Measurements from ENCODE around the gene UBL5. TPM values are rescaled to one million over a fixed set of nuclear protein-coding genes. Genes with fewer than 3 reads are reported as not detected.

UBL5 gene
- total RNA-seq, 1 donor from 2014 or later = 359 TPM

DNA sequence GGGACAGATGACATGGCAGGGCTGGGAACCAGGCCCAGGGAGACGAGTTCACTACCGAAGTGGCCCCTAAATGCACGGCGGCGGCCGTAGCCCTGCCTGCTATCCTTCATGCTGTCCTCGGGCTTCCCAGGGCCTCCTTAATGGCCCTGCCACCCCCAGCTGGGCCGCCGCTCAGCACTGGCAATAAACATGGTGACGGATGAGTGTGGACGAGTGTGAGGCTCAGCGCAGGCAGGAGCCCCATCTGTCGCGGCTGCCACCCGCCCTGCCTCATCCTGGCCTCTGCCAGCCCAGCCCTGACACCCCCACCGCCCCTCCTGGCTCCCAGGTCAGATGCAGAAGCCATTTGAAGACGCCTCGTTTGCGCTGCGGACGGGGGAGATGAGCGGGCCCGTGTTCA lies 21.0 kb downstream of the UBL5 start:
- intact Hi-C loops (cut with micrococcal nuclease) = no loop called here

DNA sequence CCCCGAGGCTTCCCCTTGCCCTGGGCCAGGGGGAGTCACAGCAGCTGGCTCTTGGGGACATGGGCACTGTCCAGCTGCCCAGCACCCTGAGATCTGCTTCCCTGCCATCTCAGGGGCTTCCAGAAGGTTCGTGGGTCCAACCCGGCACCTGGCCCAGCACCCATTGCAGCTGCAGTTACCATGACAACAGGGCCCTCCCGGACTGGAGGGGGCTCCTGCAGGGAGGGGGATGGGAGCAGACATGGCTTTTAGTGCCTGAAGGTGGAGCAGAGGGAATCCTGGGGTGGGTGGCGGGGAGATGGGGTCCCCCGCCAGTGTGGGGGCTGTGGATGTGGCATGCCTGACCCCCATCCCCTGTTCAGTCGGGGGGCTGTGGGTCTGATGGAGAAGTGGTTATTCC lies 22.1 kb downstream of the UBL5 start:
- intact Hi-C loops (cut with micrococcal nuclease) = no loop called here

DNA sequence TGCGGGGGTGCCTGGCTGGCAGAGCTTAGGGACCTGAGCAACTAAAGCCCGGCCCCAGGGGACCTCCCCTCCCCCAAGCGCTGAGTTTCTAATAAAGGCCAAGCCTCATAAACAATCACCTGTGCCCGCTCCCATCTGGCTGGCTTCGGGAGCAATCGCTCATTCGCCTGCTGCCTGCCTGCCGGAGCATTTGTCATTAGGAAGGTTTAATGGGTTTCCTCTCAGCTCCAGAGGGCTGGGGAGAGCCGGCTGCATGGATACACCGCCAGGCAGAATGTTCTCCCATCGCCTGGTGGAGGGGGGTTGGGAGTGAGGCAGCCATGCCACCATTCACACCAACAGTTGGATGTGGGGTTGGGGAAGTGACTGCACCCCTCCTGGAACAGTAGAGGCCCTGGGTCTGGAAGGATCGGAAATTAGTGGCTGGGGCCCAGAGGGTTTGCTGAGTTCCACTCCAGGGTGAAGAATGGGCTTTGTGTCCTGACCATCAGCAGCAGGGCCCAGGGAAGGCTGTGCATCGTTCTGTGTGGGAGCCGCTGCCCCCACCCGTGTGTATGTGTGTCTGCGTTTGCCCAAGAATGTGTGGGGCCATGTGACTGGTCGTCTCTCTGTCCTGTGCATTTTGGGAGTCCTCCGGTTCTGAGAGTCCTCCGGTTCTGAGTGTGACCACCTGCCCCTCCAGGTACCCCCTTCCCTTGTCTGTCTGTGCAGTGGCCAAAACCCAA lies 22.7 kb downstream of the UBL5 start:
- intact Hi-C loops (cut with micrococcal nuclease) = no loop called here

DNA sequence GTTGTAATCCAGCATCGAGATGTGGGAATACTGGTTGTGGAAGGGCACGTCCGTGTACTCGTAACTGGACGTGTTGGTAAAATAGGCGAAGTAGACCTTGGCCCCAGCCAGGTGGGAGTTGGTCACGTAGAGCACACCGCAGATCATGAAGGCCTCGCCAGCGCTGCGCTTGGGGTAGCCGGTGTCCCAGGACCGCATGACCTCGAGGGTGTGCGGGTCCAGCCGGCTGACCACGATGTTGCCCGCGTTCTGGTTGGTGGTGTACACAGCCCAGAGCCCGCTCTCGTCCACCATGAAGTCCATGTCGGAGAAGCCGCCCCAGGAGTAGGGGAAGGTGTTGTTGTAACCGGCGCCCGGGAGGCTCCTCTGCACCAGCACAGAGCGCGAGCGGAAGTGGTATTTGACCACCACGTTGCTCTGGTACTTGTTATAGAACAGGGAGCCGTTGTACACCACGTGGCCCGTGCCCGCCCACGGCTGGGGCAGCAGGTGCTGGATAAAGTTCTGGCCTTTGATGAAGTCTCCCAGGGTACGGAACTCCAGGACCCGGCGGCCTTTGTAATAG lies 26.6 kb downstream of the UBL5 start:
- intact Hi-C loops (cut with micrococcal nuclease) = no loop called here

DNA sequence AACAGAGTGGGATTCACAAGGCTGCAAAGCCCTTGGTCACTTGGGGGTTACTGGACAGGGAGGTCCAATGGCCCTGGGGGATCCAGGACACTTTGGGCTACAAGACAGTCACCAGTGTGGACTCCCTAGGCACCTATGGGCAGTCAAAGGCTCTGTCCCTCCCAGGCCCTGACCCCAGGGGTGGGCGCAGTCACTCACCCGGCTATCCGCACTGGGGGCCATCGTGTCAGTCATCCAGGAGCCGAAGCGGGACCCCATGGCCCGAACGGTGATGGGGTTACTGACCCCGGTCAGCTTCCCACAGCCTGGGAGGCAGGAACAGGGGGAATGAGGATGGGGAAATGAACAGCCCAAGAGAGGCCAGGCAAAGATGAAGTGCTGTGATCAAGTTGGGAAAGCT lies 28.9 kb downstream of the UBL5 start:
- intact Hi-C loops (cut with micrococcal nuclease) = no loop called here

DNA sequence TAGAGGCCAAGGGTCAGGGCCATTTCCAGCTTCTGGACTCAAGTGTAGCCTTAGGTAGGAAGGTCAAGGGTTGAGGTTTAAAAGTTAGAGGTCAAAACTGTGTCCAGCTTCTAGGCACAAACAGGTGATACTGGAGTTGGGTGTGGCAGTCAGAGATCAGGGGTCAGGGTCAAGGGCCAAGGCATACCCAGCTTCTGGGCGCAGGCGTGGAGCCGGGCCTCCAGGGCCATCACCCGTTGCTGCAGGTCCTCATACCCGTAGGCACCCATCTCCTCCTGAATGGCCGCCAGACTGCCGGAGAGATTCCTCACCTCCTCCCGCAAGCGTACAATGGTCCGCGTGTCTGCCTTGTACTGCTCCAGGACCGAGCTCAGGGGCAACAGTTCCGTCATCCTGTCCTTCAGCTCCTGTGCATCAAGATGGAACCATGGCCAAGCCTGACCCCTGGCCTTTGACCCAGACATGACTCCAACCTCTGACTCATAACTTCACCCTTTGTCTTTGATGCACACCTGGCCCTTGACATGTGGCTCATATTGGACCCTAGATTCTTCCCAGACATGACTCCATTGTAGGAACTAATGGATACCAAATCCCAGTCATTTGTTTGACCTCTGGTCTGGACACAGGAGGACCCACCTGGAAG lies 29.5 kb downstream of the UBL5 start:
- intact Hi-C loops (cut with micrococcal nuclease) = no loop called here

DNA sequence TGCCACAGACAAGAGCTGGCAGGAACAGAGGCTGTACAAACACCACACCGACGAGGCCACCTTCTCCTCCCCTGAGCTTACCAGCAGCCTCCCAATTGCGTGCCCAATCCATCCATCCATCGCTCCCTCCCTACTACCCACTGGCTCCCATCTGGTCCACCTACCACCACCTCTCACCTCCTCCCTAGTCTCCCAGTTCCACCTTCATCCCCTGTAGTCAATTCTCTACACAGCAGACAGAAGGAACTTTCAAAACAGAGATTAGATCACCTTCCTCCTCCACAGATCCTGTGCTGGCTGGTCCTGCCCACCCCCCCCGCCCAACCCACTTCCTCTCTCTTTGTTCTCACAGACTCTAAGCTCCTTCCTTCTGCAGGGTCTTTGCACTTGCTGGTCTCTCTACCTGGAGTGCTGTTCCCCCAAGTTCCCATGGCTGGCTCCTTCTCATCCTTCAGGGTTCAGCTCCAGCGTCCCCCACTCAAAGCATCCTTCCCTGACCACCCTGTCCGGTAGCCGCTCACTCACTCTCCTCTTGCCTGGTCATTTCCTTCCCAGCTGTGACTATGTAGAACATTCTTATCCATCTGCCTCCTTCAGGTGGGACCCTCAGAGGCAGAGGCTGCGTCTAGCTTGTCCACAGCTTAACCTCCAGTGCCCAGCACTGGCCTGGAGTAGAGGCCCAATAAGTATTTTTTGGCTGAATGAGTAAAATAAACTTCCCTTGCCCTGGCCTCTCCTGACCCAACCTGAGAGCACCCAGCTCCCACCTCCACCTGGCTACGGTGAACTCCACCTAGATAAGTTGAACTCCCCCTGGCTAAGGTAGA lies 30.4 kb downstream of the UBL5 start:
- intact Hi-C loops (cut with micrococcal nuclease) = loop anchor here (2.0 kb wide), 1 partner anchor 57 kb away; no protein-coding TSS in a partner anchor

DNA sequence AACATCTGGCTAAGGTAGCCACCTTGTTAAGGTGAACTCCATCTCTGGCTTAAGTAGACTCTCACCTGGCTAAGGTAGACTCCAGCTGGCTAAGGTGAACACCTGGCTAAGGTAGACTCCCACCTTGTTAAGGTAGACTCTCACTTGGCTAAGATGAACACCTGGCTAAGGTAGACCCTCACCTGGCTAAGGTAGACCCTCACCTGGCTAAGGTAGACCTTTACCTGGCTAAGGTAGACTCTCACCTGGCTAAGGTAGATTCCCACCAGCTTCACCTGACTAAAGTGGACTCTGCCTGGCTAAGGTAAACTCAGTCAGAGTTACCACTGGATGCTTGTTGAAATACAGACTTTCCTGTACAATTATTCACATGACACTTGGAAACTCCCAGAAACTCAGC lies 31.0 kb downstream of the UBL5 start:
- intact Hi-C loops (cut with micrococcal nuclease) = loop anchor here (2.0 kb wide), 1 partner anchor 56 kb away; no protein-coding TSS in a partner anchor

DNA sequence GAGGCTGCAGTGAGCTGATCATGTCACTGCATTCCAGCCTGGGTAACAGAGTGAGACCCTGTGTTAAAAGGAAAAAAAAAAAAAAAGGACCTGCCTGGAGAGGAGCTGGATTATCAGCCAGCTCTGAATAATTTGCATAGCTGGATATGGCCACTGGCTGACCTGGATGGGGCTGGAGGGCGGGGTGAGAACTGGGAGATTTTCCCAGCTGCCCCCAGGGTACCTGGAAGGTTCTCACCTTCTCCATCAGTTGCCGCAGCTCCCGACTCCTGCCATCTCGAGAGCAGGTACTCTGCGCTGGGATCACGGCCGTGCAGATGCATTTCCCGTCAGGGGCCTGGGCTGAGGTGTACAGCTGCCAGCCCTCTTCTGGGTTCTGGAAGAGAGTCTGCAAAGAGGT lies 32.7 kb downstream of the UBL5 start:
- intact Hi-C loops (cut with micrococcal nuclease) = no loop called here

DNA sequence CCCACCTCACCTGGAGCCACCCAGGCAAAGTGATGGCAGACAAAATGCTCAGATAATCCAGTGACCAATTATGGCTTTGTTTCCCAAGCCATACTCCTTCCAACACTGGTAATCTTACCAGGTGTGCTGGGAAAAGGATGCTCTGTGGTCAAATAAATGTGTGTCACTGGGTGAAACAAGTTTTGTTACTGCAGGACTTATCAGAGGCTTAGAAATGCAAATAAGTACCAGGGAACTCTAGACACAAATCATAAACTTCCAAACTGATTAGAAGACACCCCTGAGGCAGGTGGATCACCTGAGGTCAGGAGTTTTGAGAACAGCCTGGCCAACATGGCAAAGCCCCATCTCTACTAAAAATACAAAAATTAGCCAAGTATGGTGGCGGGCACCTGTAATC lies 33.8 kb downstream of the UBL5 start:
- intact Hi-C loops (cut with micrococcal nuclease) = no loop called here

DNA sequence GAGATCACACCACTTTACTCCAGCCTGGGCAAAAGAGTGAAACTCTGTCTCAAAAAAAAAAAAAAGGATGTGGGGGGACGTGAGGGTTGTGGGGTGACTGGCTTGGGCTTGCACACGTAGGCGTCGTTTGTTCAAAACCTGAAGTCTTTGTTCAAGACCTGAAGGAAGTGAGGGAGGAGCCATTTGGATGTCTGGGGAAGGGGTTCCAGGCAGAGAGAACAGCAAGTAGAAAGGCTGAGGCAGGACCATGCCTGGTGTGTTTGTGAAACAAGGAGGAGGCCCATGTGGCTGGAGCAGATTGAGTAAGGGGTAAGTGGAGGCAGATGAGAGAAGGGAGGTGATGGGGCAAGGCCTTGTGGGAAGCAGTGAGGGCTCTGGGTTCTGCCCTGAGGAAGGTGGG lies 35.2 kb downstream of the UBL5 start:
- intact Hi-C loops (cut with micrococcal nuclease) = no loop called here

DNA sequence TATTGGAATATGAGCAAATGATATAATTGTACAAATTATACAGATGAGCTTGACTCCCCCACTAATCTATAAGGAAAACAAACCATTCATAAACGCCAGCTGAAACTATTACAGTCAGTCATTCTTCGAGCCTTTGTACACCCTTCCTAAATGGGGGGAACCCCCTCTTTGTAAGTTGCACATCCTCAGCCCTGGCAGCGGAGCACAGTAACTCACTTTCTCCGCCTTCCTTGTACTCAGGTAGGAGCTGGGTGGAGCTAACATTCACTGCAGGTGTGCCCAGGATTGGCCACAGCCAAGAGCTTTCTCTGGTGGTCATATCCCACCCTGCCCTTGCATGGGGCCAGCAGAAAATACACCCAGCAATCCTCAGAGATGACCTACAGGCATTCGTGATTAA lies 36.0 kb downstream of the UBL5 start:
- intact Hi-C loops (cut with micrococcal nuclease) = no loop called here

DNA sequence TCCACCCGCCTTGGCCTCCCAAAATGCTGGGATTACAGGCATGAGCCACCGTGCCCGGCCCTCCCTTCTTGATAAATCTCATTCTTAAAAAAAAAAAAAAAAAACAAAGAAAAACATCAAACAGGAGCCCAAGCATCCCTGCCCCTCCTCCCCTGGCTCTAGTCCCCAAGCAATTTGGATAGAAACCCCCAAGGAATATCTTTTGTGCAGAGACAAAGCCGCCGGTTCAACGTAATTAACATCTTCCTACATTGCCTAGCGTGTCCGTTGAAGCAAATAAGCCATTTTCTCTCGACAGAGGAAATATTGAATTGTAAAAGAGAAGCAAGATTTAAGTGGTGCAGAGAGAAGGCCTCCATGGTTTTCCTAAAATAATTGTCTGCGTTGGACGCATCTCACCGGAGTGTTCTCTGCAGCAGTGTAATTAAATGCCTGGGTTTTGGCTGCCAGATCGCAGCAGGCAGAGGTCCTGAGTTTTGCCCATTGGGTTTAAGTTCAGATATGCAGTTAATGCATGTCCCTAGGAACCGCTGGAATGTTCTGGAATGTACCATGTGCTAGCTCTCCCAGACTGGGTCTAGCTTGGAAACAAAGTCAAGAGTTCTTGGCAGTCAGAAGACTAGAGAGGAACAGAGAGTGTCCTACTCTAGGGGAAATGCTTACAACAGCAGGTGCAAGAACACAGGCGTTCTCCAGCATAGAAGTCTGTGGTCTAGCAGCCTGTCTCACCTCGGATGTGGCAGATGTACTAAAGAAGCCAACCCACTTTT lies 38.2 kb downstream of the UBL5 start:
- intact Hi-C loops (cut with micrococcal nuclease) = no loop called here

DNA sequence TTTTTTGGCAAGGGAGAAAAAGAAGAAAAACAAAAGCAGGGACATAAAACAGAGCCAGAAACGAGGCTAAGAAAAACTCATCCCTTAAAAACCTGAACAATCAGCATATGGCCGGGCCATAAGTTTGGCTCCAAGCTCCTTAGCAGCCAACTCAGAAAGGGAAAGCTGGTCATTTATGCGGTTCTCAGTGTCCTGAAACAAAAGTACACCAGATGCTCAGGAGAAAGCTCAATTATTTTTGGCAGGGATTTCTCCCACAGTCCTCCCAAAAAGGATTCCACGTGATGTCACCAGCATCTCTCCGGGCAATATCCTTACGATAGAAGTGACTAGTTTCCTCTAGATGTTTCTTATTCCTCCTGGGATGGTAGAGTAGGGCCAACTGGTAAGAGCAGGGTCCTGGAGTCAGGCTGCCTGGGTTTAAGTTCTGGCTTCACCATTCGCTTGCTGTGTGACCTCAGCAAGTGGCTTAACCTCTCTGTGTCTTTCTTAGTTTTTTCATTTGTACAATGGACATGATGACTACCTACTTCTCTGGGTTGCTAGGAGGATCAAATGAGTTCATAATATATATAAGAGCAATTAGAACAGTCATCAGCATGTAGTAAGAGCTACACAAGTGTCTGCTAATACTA lies 41.4 kb downstream of the UBL5 start:
- intact Hi-C loops (cut with micrococcal nuclease) = no loop called here

DNA sequence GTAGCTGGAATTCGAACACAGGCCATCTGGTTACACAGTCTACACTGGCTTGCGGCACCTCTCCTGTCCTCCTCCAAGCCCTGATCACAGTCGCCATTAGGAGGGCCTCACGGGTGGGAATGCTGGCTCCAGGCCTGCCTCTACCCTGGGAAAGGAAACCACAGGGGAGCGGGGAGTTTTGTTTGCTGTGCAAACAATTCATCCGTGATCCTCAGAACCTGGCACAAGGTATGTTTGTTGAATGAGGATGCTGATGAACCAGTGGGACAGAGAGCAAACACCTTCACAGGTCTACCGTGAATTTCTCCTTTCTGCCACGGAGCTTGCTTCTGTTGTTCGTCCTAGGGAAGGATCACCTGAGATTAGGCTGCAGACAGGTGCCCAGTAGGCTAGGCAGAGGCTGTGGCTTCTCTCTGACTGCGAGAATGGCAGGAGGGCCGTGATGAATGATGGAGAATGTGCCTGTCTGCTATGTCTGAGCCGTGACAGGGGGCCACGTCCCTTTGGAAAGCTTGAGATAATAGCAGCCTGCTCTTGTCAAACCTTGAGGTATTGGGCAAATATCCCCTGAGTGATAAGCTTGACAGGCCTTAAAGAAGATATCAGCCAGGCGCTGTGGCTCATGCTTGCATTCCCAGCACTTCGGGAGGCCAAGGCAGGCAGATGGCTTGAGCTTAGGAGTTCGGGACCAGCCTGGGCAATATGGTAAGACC lies 44.1 kb downstream of the UBL5 start:
- intact Hi-C loops (cut with micrococcal nuclease) = no loop called here

DNA sequence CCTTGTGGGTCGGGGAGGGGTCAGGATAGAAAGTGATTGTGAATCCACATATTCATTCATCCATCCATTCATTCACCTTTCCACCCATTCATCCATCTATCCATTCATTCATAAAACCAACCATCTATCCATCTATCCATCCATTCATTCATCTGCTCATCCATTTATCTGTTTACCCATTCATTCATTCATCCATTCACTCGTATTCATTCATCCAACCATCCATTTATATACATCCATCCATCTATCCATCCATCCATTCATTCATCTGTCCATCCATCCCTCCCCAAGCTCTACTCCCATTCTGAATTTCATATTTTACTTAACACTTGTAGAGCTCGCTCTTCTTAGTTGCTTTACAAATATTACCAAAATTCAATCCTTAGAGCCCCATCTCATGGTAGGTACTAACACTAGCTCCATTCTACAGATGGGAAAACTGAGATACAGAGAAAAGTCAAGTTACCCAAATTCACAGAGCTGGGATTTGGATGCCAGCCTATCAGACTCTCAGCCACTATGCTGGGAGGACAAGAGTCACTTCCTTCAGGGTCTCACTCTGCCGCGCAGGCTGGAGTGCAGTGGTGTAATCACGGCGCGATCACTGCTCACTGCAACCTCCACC lies 45.0 kb downstream of the UBL5 start:
- intact Hi-C loops (cut with micrococcal nuclease) = no loop called here

DNA sequence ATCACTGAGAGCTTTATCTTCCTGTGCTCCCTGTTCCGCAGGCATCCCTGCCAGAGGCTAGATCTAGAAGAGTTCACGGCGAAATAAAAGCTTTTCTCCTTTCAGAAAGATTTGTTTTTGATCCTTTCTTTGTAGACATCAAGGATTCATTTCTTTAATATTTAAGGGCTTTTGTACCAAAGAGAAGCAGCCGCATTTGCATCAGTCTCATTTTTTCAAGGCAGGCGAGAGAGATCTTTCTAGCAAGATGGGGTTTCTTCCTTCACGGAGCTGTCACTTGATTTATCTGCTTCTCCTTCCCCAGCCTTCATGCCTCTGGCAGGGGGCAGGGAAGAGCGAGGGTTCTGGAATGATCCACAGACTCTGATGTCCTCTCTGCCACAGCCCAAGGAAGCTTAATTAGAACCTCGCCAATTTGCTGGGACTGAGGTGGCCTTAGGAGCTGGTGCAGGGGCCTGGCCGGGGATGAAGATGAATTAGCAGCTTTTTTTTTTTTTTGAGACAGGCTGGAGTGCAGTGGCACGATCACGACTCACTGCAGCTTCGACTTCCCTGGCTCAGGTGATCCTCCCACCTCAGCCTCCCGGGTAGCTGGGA lies 47.4 kb downstream of the UBL5 start:
- intact Hi-C loops (cut with micrococcal nuclease) = no loop called here

DNA sequence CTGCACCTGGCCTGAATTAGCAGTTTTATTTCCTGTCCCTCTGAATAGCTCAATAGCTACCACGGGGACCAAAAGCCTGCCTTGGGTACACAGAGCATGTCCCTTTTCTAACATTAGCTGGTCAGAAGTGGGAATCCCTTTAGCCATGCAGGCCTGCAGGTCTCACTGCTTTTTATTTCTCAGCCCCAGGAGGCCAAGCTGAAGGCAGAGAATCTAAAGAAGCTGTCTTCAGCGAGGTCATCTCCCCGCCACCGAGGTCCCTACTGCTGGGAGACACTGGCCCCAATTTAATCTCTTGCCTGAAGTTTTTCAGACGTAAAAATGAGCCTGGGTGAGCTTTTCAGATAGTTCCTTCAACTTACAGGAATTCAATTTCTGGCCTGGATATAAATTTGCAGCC lies 48.1 kb downstream of the UBL5 start:
- intact Hi-C loops (cut with micrococcal nuclease) = no loop called here
